ELF-1 (cell line): ENCODE measurements around the gene SLC37A1.
"Not testable (repeated sequence)": the region's sequence is repeated elsewhere in the genome, so short reads cannot be mapped to it uniquely, and the experiment has no call there.

Experiments
- DNase-seq: peaks from one replicate; pipeline ENCODE4 v3.0.0-alpha.2; 2016; ENCODE audit warnings: low read depth, low spot score

The SLC37A1 gene

GRCh38 chr21:42513151-42513984 lies at the start of gene SLC37A1:
TSS of gene SLC37A1 (plus strand) at chr21:42513852. CDS start at chr21:42518455, 4,603 bp downstream.
- DNase-seq, result no peak

- peak; percentile 72 for DNase-seq
Observed at GRCh38 chr21:42463861-42464515, 49.7 kb upstream of the SLC37A1 start.

GRCh38 chr21:42465008-42465802 lies 48.4 kb upstream of the SLC37A1 start:
- DNase-seq, result no peak

DNA sequence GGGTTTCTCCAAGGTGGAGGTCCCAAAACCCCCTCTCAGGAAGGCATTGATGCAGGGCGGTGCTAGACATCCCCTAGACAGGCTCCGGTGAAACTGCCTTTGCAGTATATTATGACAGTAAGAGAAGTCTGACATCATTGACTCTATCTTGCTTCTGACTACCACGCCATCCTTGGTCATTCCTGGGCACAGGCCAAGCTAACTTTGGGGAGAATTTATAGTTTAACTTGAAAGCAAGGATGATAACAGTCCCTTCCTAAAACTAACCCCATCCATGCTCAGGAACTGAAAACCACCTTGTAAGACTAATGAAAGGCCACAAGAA lies 47.9 kb upstream of the SLC37A1 start:
- no peak for DNase-seq

GRCh38 chr21:42466700-42467099 lies 47.0 kb upstream of the SLC37A1 start:
- DNase-seq, result no peak

- peak; percentile 75 for DNase-seq
Observed at GRCh38 chr21:42467140-42467983, 46.3 kb upstream of the SLC37A1 start.

DNA sequence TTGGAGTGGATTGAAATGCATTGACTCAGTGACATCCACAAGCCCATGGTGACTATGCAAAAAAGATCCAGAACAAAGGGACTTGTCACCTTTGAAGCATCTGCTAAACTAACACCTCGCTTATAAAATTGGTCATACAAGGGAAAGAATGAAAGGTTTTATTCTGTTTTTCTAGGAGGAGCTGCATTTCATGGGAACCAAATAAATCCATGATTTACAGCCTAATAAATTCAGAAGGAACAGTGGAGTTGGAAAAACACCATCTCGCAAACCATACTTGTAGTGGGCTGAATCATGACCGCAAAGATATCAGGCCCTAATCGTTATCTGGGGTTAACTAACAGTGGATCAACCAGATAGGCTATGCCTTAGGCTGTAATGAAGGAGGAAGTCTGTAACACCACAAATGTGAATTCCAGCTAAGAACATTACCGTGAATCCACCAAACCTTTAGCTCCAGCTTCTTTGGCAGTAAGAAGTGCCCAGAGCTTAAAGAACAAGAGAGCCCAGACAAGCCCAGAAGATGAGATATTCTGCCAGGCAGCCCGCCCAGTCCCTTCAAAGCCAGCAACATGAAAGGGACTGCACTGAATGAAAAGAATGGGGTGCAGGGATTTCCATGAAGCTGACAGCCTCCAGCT lies 45.0 kb upstream of the SLC37A1 start:
- no peak for DNase-seq

DNA sequence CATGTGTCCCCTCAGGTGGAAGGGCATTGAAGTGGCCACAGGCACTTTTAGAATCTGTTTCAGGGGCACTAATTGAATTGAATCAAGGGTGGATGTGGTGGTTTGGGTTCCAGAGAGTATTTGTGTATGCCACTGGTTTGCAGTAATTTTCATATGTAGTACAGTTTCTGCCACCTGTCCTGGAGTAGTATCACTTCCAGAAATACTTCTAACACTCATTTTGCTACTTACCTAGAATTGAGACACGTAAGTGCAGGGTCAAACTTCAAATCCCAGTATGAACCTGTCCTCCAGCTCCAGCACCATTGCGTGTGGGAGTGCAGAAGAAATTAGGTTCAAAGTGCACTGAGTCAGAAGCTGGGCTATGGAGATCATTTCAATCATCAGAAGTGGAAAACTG lies 44.4 kb upstream of the SLC37A1 start:
- DNase-seq, result no peak

DNA sequence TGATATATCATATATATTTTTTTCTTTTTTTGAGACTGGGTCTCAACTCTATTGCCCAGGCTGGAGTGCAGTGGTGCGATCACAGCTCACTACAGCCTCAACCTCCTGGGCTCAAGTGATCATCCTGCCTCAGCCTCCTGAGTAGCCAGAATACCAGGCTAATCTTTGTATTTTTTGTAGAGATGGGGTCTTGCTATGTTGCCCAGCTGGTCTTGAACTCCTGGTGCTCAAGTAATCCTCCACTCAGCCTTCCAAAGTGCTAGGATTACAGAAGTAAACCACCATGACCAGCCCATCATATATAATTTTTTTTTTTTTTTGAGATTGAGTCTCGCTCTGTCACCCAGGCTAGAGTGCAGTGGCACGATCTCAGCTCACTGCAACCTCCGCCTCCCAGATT lies 43.9 kb upstream of the SLC37A1 start:
- not testable (repeated sequence) for DNase-seq

DNA sequence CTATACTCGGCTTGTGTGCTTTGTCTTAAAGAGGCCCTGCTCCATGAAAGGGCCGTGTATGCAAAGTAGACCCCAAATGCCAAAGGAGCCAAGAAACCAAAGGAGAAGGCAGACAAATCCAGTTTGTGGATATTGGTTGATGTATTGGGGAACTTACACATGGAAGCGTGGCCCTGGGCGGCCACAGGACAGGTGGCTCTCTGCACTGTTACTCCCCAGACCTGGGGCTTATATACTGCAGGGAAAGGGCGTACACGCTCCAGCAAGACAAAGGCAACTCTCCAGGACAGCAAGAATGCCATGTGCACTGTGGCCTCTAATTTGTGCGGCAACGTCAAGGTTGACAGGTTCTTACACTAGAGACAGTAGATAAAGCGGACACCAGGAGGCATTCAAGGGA lies 42.4 kb upstream of the SLC37A1 start:
- no peak for DNase-seq

DNA sequence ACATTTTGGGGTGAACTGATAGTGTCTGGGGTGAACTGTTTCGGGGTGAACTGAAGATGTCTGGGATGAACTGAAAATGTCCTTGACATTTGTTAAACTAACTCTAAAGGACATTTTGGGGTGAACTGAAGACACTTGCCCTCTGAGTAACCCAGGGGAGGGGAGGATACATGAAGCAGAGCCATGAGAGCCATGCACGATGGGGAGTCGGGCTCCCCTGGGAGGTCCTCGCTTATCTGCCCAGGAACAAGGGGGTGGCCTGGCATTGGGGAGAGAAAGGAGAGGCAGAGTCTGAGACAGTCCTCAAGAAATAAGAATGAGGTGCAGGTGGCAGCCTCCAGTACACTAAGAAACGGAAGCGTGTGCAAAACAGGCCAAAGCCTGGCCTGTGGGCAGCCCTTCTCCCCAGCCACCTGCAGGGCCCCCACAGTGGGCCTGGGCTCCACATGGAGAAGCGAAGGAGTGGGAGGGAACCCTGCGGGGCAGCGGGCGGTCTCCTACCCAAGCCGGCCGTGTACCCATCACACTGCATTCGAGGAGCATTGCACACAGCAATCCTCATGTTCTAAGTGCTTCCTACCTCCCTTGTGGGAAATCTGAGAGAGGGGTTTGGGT lies 41.8 kb upstream of the SLC37A1 start:
- DNase-seq, result no peak

DNA sequence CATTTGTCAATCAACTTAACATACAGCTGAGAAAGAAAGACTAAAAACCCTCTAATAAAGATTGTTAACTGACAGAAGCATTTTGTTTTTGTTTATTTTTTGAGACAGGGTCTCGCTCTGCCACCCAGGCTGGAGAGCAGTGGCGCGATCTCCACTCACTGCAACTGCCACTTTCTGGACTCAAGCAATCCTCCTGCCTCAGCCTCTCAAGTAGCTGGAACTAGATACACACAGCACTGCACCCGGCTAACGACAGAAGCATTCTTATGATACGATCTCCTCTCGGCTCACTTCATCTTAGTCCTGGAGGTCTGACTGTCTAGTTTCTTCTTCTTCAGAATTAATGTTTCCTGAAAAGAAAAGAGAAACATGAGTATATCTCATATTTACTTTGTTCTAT lies 41.1 kb upstream of the SLC37A1 start:
- no peak for DNase-seq

- no peak for DNase-seq
Observed at GRCh38 chr21:42473498-42474042, 40.1 kb upstream of the SLC37A1 start.

GRCh38 chr21:42474043-42474831 lies 39.4 kb upstream of the SLC37A1 start:
- peak; percentile 46 for DNase-seq

DNA sequence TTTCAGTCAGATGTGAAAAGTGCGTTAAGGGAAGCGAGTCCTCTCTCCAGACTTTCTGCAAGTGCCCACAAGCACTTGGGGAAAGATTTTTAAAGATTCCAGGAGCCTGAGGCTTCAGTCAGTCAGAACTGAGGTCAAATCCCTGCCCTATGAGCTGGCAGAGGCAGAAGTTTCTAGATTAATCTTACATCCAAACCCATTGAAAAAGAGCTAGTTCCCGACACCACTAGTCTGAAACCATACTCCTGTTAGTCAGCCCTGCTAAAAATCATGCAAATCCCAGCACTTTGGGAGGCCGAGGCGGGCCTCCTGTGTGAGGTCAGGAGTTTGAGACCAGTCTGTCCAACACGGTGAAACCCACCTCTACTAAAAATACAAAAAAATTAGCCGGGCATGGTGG lies 38.6 kb upstream of the SLC37A1 start:
- no peak for DNase-seq

GRCh38 chr21:42475526-42476387 lies 37.9 kb upstream of the SLC37A1 start:
- DNase-seq, result no peak

DNA sequence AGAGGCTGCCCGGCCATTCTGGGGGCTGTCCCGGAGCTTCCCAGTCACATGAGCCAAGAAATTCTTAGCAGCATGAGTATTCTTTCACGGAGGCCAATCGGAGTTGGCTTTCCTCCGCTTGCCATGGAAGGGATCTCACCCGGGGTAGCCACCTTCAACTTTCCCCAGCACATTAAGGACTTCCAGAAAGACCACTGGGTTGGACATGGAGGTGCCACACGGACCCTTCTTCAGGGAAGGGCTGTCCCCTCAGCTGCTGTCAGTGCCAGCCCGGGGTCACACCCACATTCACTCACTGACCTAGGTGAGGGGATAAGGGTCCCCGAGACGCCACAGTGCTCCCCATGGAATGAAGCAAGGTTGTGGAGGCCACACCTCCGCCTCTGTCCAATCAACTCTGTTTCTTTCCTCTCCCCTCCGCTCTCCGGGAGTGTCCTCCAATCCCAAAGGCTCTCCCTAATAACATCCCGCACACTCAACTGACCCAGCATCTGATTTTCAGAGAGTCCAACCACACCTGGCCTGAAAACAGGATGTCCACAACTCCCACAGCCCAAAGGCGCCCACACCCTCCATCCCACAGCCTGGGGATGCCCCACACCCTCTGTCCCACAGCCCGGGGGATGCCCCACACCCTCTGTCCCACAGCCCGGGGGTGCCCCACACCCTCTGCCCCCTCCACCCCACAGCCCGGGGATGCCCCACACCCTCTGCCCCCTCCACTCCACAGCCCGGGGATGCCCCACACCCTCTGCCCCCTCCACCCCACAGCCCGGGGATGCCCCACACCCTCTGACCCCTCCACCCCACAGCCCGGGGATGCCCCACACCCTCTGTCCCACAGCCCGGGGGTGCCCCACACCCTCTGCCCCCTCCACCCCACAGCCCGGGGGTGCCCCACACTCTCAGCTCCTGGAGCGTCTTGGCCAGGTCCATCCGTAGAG lies 37.0 kb upstream of the SLC37A1 start:
- no peak for DNase-seq
